NCI-H1105 (cell line): ENCODE measurements around the gene USP31.
"Not testable (repeated sequence)": the region's sequence is repeated elsewhere in the genome, so short reads cannot be mapped to it uniquely, and the experiment has no call there.

ENCODE experiments used
- DNase-seq: peaks from one replicate; lab custom pipeline; 2025; lab: John Stamatoyannopoulos, UW

USP31 gene

GRCh38 chr16:23131436-23131835 lies 17.8 kb downstream of the USP31 start:
- DNase-seq, result no peak

GRCh38 chr16:23131036-23131435 lies 18.2 kb downstream of the USP31 start:
- no peak for DNase-seq

DNA sequence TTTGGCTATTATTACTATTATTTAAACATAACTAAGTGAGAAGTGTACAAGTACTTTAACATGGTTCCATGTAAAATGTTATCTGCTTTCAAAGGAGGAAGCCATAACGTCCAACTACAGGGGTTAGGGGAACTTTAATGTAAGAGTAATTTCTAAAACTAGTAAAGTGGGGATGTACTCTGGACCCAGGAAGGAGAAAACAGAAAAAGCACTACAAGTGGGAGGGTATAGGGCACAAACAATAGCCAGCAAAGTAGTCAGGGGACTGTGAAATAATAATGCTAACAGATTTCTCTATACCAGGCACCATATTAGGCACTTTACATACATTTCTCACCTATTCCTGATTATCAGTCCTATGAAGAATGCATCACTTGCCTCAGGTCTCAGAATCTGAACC lies 19.6 kb downstream of the USP31 start:
- no peak for DNase-seq

GRCh38 chr16:23128056-23128455 lies 21.2 kb downstream of the USP31 start:
- DNase-seq, result no peak

DNA sequence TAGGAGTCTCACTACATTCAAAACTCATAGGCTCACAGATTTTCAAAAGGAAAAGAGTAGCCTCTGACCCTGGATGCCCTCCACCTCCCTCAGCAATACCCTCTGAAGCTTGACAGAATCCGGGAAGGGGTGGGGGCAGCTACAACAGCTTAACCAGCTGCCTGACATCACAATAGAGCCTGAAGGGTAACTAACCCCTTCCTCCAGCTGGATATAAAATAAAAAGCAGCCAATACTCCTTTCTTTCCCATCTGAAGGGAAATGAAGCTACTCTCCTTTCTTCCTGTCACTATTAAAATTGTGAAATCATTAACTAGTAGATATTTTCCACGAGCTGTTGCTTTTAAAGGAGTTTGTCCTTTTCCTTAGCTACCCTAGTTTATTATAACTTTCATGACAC lies 24.0 kb downstream of the USP31 start:
- DNase-seq, result no peak

- DNase-seq, result no peak
Measured at GRCh38 chr16:23124315-23124714, 24.9 kb downstream of the USP31 start.

- no peak for DNase-seq
Measured at GRCh38 chr16:23122144-23122543, 27.1 kb downstream of the USP31 start.

GRCh38 chr16:23121024-23121423 lies 28.2 kb downstream of the USP31 start:
- DNase-seq, result no peak

GRCh38 chr16:23120562-23120961 lies 28.7 kb downstream of the USP31 start:
- DNase-seq, result no peak

GRCh38 chr16:23119570-23119969 lies 29.7 kb downstream of the USP31 start:
- no peak for DNase-seq

GRCh38 chr16:23114131-23114904 lies 34.9 kb downstream of the USP31 start:
- DNase-seq, result peak; percentile 65

DNA sequence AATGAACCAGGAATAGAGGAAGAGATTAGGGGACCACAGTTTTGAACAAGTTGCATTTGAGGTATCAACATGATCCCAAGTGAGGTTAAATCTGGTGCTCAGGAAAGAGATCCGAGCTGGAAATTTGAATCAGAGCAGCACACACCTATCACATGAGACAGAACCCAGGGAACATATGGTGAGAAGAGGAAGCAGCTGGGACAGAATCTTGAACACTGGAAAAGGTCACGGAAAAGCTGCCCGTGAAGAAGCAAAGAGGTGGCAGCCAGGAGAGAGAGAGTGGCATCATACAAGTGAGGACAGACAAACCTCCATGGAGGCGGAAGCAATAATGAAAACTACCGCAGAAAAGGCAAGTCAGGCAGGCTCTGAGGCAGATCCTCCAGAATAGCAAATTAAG lies 36.1 kb downstream of the USP31 start:
- DNase-seq, result no peak

DNA sequence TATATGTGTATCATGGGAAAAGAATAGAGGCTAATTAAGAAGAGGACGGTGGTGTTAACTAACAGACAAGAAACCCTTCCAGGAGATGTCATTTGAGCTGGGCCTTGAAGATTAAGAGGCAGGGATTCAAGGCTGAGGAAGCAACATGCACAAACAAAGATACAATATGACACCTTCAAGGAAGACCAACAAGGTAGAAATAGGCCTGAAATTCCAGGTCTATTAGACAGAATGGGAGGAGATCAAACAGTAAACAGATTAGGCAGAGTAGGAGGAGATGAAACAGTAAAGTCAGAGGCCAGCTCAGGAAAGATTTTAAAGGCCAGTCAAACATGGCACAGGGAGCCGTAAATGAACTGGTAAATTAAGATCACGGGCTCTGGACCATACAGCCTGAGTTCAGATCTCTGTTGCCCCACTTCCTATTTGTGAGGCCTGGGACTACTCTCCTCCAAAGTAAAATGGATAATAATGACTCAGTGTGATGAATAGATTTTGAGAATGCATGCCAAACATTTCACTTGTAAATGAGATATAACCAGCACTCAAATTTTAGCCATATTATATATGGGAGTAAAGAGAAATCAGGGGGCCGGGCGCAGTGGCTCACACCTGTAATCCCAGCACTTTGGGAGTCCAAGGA lies 38.9 kb downstream of the USP31 start:
- DNase-seq, result no peak

DNA sequence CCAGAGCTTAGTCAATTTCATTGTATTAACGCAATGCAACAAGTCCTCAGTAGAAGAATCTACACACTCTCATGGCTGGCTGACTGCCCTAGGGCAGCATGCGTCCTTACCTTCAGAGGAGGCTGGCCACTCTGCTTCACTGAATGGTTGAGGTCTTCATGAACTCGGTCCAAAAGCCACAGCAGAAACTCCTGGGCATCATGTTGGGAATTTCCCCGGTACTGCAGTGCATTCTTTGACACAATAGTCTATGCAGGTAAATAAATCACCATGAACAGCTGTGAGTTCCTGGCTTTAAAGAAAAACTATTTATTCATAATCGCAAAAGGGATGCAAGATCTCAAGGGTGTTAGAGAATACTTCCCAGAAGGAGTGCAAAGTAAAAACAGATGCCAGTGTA lies 41.3 kb downstream of the USP31 start:
- no peak for DNase-seq

DNA sequence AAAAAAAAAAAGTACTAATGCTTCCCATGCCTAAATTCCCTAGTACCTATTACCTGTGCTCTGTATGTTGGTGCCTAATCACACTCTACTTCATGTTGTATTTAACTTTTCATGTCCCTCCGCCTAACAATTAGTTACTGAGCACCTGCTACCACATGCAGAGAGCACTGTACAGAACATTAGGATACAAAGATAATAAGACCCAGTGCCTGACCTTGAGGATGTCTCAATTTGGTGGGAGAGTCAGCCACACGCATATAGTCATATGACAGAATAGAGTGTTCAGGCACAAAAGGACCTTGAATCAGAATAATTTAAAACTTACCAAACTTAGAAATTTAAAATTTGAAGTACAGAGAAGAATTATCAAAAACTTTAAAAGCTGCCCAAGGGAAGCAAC lies 42.1 kb downstream of the USP31 start:
- no peak for DNase-seq

- DNase-seq, result no peak
Measured at GRCh38 chr16:23105309-23105708, 43.9 kb downstream of the USP31 start.

GRCh38 chr16:23104032-23104955 lies 45.0 kb downstream of the USP31 start:
- DNase-seq, result no peak

DNA sequence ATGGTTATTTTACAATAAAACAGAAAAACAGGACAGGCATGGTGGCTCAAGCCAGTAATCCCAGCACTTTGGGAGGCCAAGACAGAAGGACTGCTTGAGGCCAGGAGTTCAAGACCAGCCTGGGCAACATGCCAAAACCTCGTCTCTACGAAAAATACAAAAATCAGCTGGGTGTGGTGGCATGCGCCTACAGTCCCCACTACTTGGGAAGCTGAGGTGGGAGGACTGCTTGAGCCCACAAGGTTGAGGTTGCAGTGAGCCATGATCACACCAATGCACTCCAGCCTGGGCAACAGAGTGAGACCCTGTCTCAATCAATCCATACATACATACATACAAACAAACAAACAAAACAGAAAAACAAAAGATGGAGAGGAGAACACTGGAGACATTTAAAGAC lies 45.6 kb downstream of the USP31 start:
- no peak for DNase-seq

- DNase-seq, result no peak
Measured at GRCh38 chr16:23101012-23101550, 48.2 kb downstream of the USP31 start.

DNA sequence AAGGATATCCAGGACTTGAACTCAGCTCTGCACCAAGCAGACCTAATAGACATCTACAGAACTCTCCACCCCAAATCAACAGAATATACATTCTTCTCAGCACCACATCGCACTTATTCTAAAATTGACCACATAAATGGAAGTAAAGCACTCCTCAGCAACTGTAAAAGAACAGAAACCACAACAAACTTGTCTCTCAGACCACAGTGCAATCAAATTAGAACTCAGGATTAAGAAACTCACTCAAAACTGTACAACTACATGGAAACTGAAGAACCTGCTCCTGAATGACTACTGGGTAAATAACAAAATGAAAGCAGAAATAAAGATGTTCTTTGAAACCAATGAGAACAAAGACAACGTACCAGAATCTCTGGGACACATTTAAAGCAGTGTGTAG lies 52.8 kb downstream of the USP31 start:
- DNase-seq, result not testable (repeated sequence)

GRCh38 chr16:23094136-23094535 lies 55.1 kb downstream of the USP31 start:
- DNase-seq, result not testable (repeated sequence)

DNA sequence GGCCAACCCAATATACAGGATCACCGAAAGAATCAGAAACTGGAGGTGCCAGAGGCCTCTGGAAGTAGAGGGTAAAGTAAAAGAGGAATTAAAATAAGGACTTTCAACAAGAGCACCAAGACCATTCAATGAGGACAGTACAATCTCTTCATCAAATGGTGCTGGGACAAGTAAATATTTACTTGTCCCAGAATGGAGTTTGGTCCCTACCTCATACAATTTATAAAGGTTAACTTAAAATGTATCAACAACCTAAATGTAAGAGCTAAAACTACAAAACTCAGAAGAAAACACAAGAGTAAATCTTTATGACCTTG lies 56.5 kb downstream of the USP31 start:
- no peak for DNase-seq
